ENCODE measurements around the gene EYA2. TPM values are rescaled to one million over a fixed set of nuclear protein-coding genes. Genes with fewer than 3 reads are reported as not detected.
A peak's percentile ranks its signal among the peaks of the same experiment; 100 is the strongest.

Gene EYA2
- total RNA-seq, 1 donor from 2014 or later: 0.62 TPM

DNA sequence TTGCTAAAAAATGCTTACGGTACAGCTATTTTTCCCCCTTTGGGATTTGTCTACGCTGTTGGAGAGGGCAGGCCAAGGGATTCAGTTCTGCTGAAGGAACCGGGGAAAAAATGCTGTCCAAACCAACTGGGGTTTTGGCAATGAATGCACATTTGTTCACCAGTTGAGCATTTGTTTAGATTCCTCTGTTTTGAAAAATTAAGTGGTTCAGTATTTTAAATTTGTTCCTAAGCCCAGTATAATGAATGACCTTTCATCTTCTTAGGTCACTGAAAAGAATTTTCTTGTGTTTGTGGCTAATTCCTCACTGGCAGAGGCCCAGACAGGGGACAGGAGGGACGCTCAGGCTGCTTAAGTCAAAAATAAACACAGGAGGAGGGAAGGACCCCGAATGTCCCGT, 10.8 kb upstream of the EYA2 start:
- no peaks in the 10 kb centered on the region for H3K4me1 Mint-ChIP-seq
- no peaks in the 10 kb centered on the region for H3K9me3 Mint-ChIP-seq
- CTCF ChIA-PET: no interaction called here
- no peak overlapping the region for H3K27ac Mint-ChIP-seq
- intact Hi-C loops (cut with micrococcal nuclease): no loop called here
- peaks cover 33% of the 10 kb centered on the region for H3K27me3 Mint-ChIP-seq
- H3K4me3 Mint-ChIP-seq: no peak overlapping the region
- DNase-seq (no peak), ATAC-seq (ENCODE audit: low read depth) (no peak)
- H3K36me3 Mint-ChIP-seq (ENCODE audit: low read depth): no peaks in the 10 kb centered on the region
- POLR2A ChIA-PET: no interaction called here
- TF ChIP-seq, protein P1, sequence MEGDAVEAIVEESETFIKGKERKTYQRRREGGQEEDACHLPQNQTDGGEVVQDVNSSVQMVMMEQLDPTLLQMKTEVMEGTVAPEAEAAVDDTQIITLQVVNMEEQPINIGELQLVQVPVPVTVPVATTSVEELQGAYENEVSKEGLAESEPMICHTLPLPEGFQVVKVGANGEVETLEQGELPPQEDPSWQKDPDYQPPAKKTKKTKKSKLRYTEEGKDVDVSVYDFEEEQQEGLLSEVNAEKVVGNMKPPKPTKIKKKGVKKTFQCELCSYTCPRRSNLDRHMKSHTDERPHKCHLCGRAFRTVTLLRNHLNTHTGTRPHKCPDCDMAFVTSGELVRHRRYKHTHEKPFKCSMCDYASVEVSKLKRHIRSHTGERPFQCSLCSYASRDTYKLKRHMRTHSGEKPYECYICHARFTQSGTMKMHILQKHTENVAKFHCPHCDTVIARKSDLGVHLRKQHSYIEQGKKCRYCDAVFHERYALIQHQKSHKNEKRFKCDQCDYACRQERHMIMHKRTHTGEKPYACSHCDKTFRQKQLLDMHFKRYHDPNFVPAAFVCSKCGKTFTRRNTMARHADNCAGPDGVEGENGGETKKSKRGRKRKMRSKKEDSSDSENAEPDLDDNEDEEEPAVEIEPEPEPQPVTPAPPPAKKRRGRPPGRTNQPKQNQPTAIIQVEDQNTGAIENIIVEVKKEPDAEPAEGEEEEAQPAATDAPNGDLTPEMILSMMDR (IDR thresholded peaks at IDR 0.05): no peak

DNA sequence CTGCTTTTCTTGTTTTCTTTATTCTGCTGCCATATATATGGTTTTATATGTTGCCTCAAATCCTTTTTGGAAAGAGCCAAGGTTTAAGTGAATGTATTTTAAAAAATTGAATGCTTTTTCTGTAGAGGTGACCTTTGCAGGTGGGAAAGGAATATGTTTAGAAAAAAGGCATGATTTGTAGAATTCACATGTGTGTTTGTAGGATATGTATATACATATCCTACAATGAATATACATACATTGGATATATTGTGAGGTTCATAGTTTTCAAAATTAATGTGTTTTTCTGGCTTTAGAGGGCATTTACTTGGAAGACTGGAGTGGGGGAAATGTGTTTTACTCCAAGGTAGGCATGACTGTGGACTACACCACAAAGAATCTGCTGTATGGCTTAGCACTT, 4.0 kb upstream of the EYA2 start:
- CTCF ChIA-PET: interaction anchor here (0.8 kb wide), 1 partner anchor 23 kb away, joined by 3 read pairs; no protein-coding TSS in a partner anchor
- POLR2A ChIA-PET: interaction anchor here (0.7 kb wide), 1 partner anchor 238 kb away, joined by 7 read pairs; no protein-coding TSS in a partner anchor
- H3K9me3 Mint-ChIP-seq: peaks cover 3% of the 10 kb centered on the region
- DNase-seq: no peak
- intact Hi-C loops (cut with micrococcal nuclease): no loop called here
- no peak overlapping the region for H3K27ac Mint-ChIP-seq
- peaks cover 36% of the 10 kb centered on the region for H3K27me3 Mint-ChIP-seq
- no peak for ATAC-seq (ENCODE audit: low read depth)
- TF ChIP-seq, protein P1 (IDR thresholded peaks at IDR 0.05): no peak
- H3K4me1 Mint-ChIP-seq: peaks cover 2% of the 10 kb centered on the region
- H3K36me3 Mint-ChIP-seq (ENCODE audit: low read depth): no peaks in the 10 kb centered on the region
- no peak overlapping the region for H3K4me3 Mint-ChIP-seq

DNA sequence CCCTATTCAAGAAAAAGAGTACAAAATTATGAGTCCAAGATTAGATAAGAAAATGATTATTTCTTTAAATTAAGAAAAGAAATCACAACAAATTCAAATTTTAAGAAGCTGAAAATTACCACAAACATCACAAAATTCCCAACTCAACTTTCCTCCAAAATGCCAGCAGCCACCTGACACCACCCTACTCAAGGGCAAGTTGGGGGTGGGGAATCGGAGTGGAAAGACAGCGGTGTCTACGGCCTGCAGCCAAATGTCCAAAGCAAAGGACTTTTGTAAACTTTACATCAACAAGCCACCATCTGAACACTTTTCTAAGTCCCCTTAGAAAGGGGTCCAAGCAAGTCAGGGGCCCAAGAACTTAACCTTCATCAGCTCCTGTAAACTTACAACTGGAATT, 1.6 kb upstream of the EYA2 start:
- ChIA-PET CTCF (no interaction called here), POLR2A (no interaction called here)
- Mint-ChIP-seq H3K9me3 (peaks cover 3% of the 10 kb centered on the region), H3K36me3 (ENCODE audit: low read depth) (no peaks in the 10 kb centered on the region), H3K4me1 (peaks cover 2% of the 10 kb centered on the region), H3K27me3 (peaks cover 49% of the 10 kb centered on the region), H3K27ac (no peak overlapping the region), H3K4me3 (no peak overlapping the region)
- intact Hi-C loops (cut with micrococcal nuclease): no loop called here
- no peak for ATAC-seq (ENCODE audit: low read depth)
- TF ChIP-seq, protein P1 (IDR thresholded peaks at IDR 0.05): no peak
- DNase-seq: no peak

DNA sequence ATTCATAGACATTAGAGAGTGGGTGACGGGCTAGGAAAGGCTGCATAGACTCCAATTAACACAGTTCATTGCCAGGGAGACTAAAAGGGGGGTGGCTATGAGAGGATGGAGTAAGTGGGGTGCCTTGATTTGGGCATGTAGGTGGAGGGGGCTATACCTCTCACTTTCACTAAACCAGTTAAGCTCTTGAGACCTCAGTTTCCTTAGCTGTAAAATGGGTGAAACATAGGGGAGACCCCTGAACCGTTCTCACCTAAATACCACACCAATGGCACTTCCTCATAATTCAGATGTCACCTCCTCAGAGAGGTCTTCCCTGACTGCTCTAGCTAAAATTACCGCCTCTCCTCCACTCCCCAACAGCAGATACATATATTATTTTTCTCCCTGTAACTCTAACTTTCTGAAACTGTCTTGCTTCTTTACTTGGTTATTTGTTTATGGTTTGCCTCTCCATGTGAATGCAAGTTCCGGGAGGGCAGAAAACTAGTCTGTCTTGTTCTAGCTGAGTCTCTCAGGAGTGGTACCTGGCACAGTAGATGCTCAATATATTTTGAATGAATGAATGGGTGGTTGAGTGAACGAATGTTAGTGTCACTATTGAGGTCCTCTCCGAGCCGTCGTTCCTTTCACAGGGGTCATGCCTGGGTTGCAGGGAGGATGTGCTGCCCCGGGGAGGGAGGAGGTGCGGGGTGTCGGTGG, 615 bp upstream of the EYA2 start:
- TF ChIP-seq, protein P1 (IDR thresholded peaks at IDR 0.05): no peak
- no peak overlapping the region for H3K27ac Mint-ChIP-seq
- ATAC-seq (ENCODE audit: low read depth): no peak
- peaks cover 3% of the 10 kb centered on the region for H3K9me3 Mint-ChIP-seq
- H3K4me1 Mint-ChIP-seq: peaks cover 2% of the 10 kb centered on the region
- peak overlapping the region; percentile 9 for H3K4me3 Mint-ChIP-seq
- POLR2A ChIA-PET: no interaction called here
- intact Hi-C loops (cut with micrococcal nuclease): no loop called here
- peaks cover 47% of the 10 kb centered on the region for H3K27me3 Mint-ChIP-seq
- DNase-seq: no peak
- CTCF ChIA-PET: no interaction called here
- no peaks in the 10 kb centered on the region for H3K36me3 Mint-ChIP-seq (ENCODE audit: low read depth)

DNA sequence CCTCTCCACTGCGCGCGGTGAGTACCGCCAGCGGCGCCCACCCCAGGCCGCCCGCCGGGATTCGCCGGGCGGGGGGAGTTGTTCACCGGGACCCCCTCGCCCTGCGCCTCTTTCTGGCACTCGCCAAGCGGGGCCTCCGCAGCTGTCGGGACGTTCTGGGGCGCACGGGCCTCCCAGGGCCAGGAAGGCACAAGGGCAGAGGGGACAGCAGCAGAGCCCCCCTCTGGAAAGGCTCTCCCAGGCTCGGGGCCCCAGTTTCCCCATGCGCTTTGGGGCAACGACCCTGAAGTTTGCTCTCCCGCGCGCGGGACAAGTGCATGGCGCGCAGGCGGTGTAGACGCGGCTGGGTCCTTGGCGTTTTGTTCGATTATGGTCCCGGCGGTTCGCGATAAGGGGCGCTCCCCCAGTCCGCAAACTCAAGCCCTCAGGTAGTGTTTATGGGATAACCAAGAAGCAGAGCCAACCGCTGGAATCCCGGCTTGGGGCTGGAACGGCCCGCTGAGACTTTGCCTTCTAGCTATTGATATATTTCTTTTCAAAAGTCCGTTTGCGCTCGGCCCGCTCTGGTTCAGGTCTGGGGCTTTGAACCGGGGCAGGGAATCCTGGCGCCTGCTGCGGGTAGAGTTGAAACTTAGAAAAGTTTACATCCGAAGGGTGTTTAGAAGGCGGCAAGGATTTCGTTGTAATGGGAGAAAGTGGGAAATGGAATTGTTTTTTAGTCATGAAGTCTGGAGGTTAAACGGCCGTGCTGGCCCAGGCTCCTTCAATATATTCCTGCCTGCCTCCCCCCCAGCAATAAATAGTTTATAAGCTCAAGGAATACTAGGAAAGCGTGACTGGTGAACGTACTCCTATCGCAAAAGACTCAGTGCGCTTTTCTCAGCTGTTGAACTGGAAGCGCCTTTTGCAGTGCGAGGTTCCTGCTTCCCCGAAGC, 595 bp downstream of the EYA2 start:
- DNase-seq: no peak
- H3K36me3 Mint-ChIP-seq (ENCODE audit: low read depth): no peaks in the 10 kb centered on the region
- no peak for ATAC-seq (ENCODE audit: low read depth)
- peaks cover 53% of the 10 kb centered on the region for H3K27me3 Mint-ChIP-seq
- ChIA-PET POLR2A (no interaction called here), CTCF (no interaction called here)
- H3K9me3 Mint-ChIP-seq: peaks cover 3% of the 10 kb centered on the region
- intact Hi-C loops (cut with micrococcal nuclease): no loop called here
- H3K27ac Mint-ChIP-seq: no peak overlapping the region
- TF ChIP-seq, protein P1 (IDR thresholded peaks at IDR 0.05): no peak
- H3K4me1 Mint-ChIP-seq: peaks cover 2% of the 10 kb centered on the region
- peak overlapping the region; percentile 60 for H3K4me3 Mint-ChIP-seq
